HFFc6 (cell line): Measurements from ENCODE around the gene HES3. TPM values are rescaled to one million over a fixed set of nuclear protein-coding genes. Genes with fewer than 3 reads are reported as not detected.

Source experiments
- DNase-seq: peaks from one replicate; pipeline ENCODE4 v3.0.0-alpha.2; 2018
- H3K27ac Mint-ChIP-seq: 2 replicates; pipeline ENCODE4 v1.8.0; 2020; ENCODE audit warnings: mild to moderate bottlenecking, mixed read lengths
- H3K27me3 Mint-ChIP-seq: 2 replicates; pipeline ENCODE4 v1.8.0; 2021; ENCODE audit warnings: mild to moderate bottlenecking, moderate library complexity, mixed read lengths; ENCODE audit not compliant: insufficient read depth
- H3K36me3 Mint-ChIP-seq: 2 replicates; pipeline ENCODE4 v1.8.0; 2021; ENCODE audit warnings: low read depth, mixed read lengths
- H3K4me1 Mint-ChIP-seq: 2 replicates; pipeline ENCODE4 v1.8.0; 2020; ENCODE audit warnings: low read depth, mixed read lengths
- H3K4me3 Mint-ChIP-seq: 2 replicates; pipeline ENCODE4 v1.8.0; 2020; ENCODE audit warnings: mild to moderate bottlenecking, moderate library complexity, mixed read lengths
- H3K9me3 Mint-ChIP-seq: 2 replicates; pipeline ENCODE4 v1.8.0; 2020; ENCODE audit warnings: mild to moderate bottlenecking, mixed read lengths
- CTCF ChIP-seq: fragments of 200-600 bp; sonication (generic); IDR thresholded peaks from 2 replicates; pipeline ENCODE4 v1.5.0; 2021; ENCODE audit warnings: antibody characterized with exemption, mild to moderate bottlenecking
- long read RNA-seq: library from polyadenylated mRNA; unstranded; transcript quantifications from one replicate; pipeline ENCODE4 v2.0.0, GENCODE V29; 2019
- total RNA-seq, 6 experiments: library from RNA; stranded (reverse); fragmentation: NEBNext Ultra II Directional; extraction: Animal tissue kit (Norgen Biotek cat#: 25700); gene quantifications; 2 replicates in 1 of 6; 3 replicates in 5 of 6; pipeline ENCODE4 v1.2.3, GENCODE V29; 2021

The HES3 gene
- total RNA-seq: not detected
- long read RNA-seq: 0 reads

- no peak for TF ChIP-seq CTCF
- Mint-ChIP-seq H3K27me3 (peaks cover 25% of the 10 kb centered on the region), H3K4me3 (no peak within 1 kb of the TSS)
Observed at GRCh38 chr1:6243993-6244392, at the start of gene HES3. Gene HES3 (plus strand): TSS chr1:6244179. CDS start chr1:6244366, 187 bp downstream.

GRCh38 chr1:6197746-6198427, 46.1 kb upstream of the HES3 start:
- peak overlapping the region; percentile 77 for H3K27ac Mint-ChIP-seq
- H3K27me3 Mint-ChIP-seq: peaks cover 4% of the 10 kb centered on the region
- TF ChIP-seq CTCF: no peak
- H3K4me1 Mint-ChIP-seq: peaks cover 36% of the 10 kb centered on the region
- H3K4me3 Mint-ChIP-seq: peak overlapping the region; percentile 93
- H3K9me3 Mint-ChIP-seq: no peaks in the 10 kb centered on the region
- DNase-seq: no peak
- H3K36me3 Mint-ChIP-seq: peaks cover 37% of the 10 kb centered on the region

More at GRCh38 chr1:6243993-6244392, at the start of gene HES3:
- H3K36me3 Mint-ChIP-seq: no peaks in the 10 kb centered on the region
- peaks cover 12% of the 10 kb centered on the region for H3K4me1 Mint-ChIP-seq
- no peaks in the 10 kb centered on the region for H3K9me3 Mint-ChIP-seq
- no peak within 1 kb of the TSS for H3K27ac Mint-ChIP-seq
- DNase-seq: no peak

- no peak for DNase-seq
- Mint-ChIP-seq H3K4me3 (peak overlapping the region; percentile 93), H3K4me1 (peaks cover 36% of the 10 kb centered on the region), H3K27ac (peak overlapping the region; percentile 77), H3K27me3 (peaks cover 4% of the 10 kb centered on the region), H3K36me3 (peaks cover 35% of the 10 kb centered on the region), H3K9me3 (no peaks in the 10 kb centered on the region)
- no peak for TF ChIP-seq CTCF
Observed at GRCh38 chr1:6198646-6199297, 45.2 kb upstream of the HES3 start.

GRCh38 chr1:6199298-6200187, 44.4 kb upstream of the HES3 start, which contains the start of gene RPL22:
Gene RPL22 (minus strand): TSS chr1:6199595. CDS start chr1:6199573, 22 bp downstream.
- Mint-ChIP-seq H3K9me3 (no peaks in the 10 kb centered on the region), H3K27me3 (peaks cover 4% of the 10 kb centered on the region), H3K4me3 (peak within 1 kb of the TSS; percentile 93), H3K27ac (peak within 1 kb of the TSS; percentile 77), H3K4me1 (peaks cover 36% of the 10 kb centered on the region), H3K36me3 (peaks cover 30% of the 10 kb centered on the region)
- DNase-seq: peak; percentile 99
- TF ChIP-seq CTCF: no peak

GRCh38 chr1:6200188-6200809, 43.7 kb upstream of the HES3 start:
- no peak for TF ChIP-seq CTCF
- H3K9me3 Mint-ChIP-seq: no peaks in the 10 kb centered on the region
- H3K4me3 Mint-ChIP-seq: peak overlapping the region; percentile 93
- H3K27me3 Mint-ChIP-seq: peaks cover 4% of the 10 kb centered on the region
- H3K4me1 Mint-ChIP-seq: peaks cover 36% of the 10 kb centered on the region
- peaks cover 28% of the 10 kb centered on the region for H3K36me3 Mint-ChIP-seq
- DNase-seq: no peak
- H3K27ac Mint-ChIP-seq: peak overlapping the region; percentile 77
